Keratinocyte (primary cell): Measurements from ENCODE around the gene TNFRSF19. TPM values are rescaled to one million over a fixed set of nuclear protein-coding genes. Genes with fewer than 3 reads are reported as not detected.

Source experiments
- DNase-seq: peaks from one replicate; pipeline ENCODE4 v3.0.0-alpha.2; 2011; ENCODE audit warnings: low read depth, missing footprints, low spot score
- FAIRE-seq: peaks from 2 replicates; lab custom pipeline; 2011; peaks lifted over from hg19 to GRCh38; lab: Jason Lieb, UNC
- H2AFZ ChIP-seq: 2 replicates; pipeline ENCODE4 v1.6.0; 2012; ENCODE audit warnings: low read length, control low read depth, inconsistent platforms; ENCODE audit not compliant: control insufficient read depth
- H3K27ac ChIP-seq: 2 replicates; pipeline ENCODE4 v1.5.1; 2011; ENCODE audit warnings: low read length; ENCODE audit not compliant: control insufficient read depth, insufficient read depth
- H3K27me3 ChIP-seq: 3 replicates; pipeline ENCODE4 v1.6.0; 2011; ENCODE audit warnings: low read length; ENCODE audit not compliant: control insufficient read depth, insufficient read depth; ENCODE audit errors: extremely low read depth
- H3K36me3 ChIP-seq, 2 experiments: 2 replicates in 1 of 2; 3 replicates in 1 of 2; pipeline ENCODE4 v1.5.1; 2011; ENCODE audit warnings: low read length in 2 of 2, mild to moderate bottlenecking in 1 of 2; ENCODE audit not compliant: control insufficient read depth in 2 of 2, insufficient read depth in 2 of 2; ENCODE audit errors: extremely low read depth in 1 of 2
- H3K4me1 ChIP-seq: 3 replicates; pipeline ENCODE4 v1.5.1; 2011; ENCODE audit warnings: low read length; ENCODE audit not compliant: control insufficient read depth, insufficient read depth; ENCODE audit errors: extremely low read depth
- H3K4me2 ChIP-seq: 3 replicates; pipeline ENCODE4 v1.6.0; 2011; ENCODE audit warnings: low read depth, low read length; ENCODE audit not compliant: control insufficient read depth, insufficient read depth; ENCODE audit errors: extremely low read depth
- H3K4me3 ChIP-seq, 3 experiments: fragments of 200-600 bp in 1 of 3; sonication (generic) in 1 of 3; 2 replicates in 2 of 3; 3 replicates in 1 of 3; pipeline ENCODE4 v1.5.1; 2011 to 2016; ENCODE audit warnings: low read length in 3 of 3, mild to moderate bottlenecking in 3 of 3, control low read depth in 2 of 3, inconsistent platforms in 1 of 3, low read depth in 1 of 3, mixed read lengths in 1 of 3, mixed run types in 1 of 3, moderate library complexity in 1 of 3; ENCODE audit not compliant: control insufficient read depth in 2 of 3, insufficient read depth in 2 of 3; ENCODE audit errors: extremely low read depth in 1 of 3
- H3K79me2 ChIP-seq: 2 replicates; pipeline ENCODE4 v1.6.0; 2012; ENCODE audit warnings: low read length; ENCODE audit not compliant: control insufficient read depth, insufficient read depth
- H3K9ac ChIP-seq: 3 replicates; pipeline ENCODE4 v1.6.0; 2011; ENCODE audit warnings: low read length; ENCODE audit not compliant: control insufficient read depth, insufficient read depth; ENCODE audit errors: extremely low read depth
- H3K9me1 ChIP-seq: 3 replicates; pipeline ENCODE4 v1.6.0; 2011; ENCODE audit warnings: low read length; ENCODE audit not compliant: control insufficient read depth, insufficient read depth; ENCODE audit errors: extremely low read depth
- H3K9me3 ChIP-seq: 2 replicates; pipeline ENCODE4 v1.5.1; 2012; ENCODE audit warnings: low read depth, low read length; ENCODE audit not compliant: control insufficient read depth
- H4K20me1 ChIP-seq: 3 replicates; pipeline ENCODE4 v1.6.0; 2011; ENCODE audit warnings: low read length; ENCODE audit not compliant: control insufficient read depth, insufficient read depth; ENCODE audit errors: extremely low read depth
- EZH2 ChIP-seq: IDR thresholded peaks from one replicate; pipeline ENCODE4 v1.6.1; 2012; ENCODE audit warnings: inconsistent platforms, mild to moderate bottlenecking, low read length, moderate library complexity
- dilution Hi-C: fragments of 300-500 bp; cut with MboI; formaldehyde crosslinking; loops from one replicate; pipeline ENCODE4 v1.7.0; 2020; ENCODE audit warnings: low sequenced_read_pairs; ENCODE audit not compliant: extremely low pct_ligation_motif_present
- polyA plus RNA-seq, 5 experiments: library from polyadenylated mRNA; depleted of rRNA in 3 of 5; stranded (reverse) in 3 of 5; stranded (forward) in 1 of 5; unstranded in 1 of 5; fragments of >200 nt; gene quantifications; 1 replicate in 1 of 5; 2 replicates in 3 of 5; 3 replicates in 1 of 5; pipeline versions ENCODE4 v1.2.1 to v1.2.3, GENCODE V29; 2011 to 2012; ENCODE audit warnings: missing spikeins in 2 of 5, low read depth in 1 of 5, low replicate concordance in 1 of 5
- TF ChIP-seq, protein P1 (sequence below), 3 experiments: IDR thresholded peaks in 1 of 3; conservative IDR thresholded peaks in 1 of 3; optimal IDR thresholded peaks in 1 of 3; 2 replicates in 2 of 3; 3 replicates in 1 of 3; pipeline versions ENCODE3 to v1.5.1; 2011; ENCODE audit warnings: low read length in 3 of 3, mild to moderate bottlenecking in 3 of 3, moderate library complexity in 2 of 3, control low read depth in 1 of 3, inconsistent platforms in 1 of 3; ENCODE audit not compliant: insufficient read depth in 2 of 3; ENCODE audit errors: extremely low read depth in 1 of 3

TNFRSF19 gene
- polyA plus RNA-seq, 1 donor (not counting 4 experiments of a cell fraction or from before 2014, with no cell fraction given) = 1.8 TPM

DNA sequence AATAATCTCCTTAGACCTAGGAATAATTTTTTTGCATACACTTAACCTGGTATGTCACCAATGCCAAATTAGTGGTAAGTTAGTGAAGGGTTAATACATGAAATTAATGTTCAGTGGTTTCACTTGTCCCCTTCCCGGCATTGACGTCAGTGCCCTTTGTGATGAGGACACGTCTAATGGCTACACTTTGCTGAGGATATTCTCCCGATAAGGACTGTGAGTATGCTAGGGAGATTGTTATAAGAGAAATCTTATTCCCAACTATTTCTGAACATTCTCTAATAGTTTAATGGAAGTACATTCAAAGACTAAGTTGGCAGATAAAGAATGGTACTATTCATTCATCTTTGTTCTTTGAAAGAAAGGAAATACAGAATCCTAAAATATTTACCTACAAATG lies 102.4 kb downstream of the TNFRSF19 start:
- dilution Hi-C loops = no loop called here
- DNase-seq (no peak), FAIRE-seq (no peak)
- H3K27ac ChIP-seq = no peak overlapping the region
- H3K9me3 ChIP-seq = no peaks in the 10 kb centered on the region
- H2AFZ ChIP-seq = no peak overlapping the region
- H3K9ac ChIP-seq = no peak overlapping the region
- no peaks in the 10 kb centered on the region for H3K27me3 ChIP-seq
- H3K9me1 ChIP-seq = no peaks in the 10 kb centered on the region
- H3K79me2 ChIP-seq = no peaks in the 10 kb centered on the region
- H3K4me2 ChIP-seq = no peak overlapping the region
- H3K36me3 ChIP-seq = no peaks in the 10 kb centered on the region
- TF ChIP-seq EZH2 = no peak
- TF ChIP-seq, protein P1, sequence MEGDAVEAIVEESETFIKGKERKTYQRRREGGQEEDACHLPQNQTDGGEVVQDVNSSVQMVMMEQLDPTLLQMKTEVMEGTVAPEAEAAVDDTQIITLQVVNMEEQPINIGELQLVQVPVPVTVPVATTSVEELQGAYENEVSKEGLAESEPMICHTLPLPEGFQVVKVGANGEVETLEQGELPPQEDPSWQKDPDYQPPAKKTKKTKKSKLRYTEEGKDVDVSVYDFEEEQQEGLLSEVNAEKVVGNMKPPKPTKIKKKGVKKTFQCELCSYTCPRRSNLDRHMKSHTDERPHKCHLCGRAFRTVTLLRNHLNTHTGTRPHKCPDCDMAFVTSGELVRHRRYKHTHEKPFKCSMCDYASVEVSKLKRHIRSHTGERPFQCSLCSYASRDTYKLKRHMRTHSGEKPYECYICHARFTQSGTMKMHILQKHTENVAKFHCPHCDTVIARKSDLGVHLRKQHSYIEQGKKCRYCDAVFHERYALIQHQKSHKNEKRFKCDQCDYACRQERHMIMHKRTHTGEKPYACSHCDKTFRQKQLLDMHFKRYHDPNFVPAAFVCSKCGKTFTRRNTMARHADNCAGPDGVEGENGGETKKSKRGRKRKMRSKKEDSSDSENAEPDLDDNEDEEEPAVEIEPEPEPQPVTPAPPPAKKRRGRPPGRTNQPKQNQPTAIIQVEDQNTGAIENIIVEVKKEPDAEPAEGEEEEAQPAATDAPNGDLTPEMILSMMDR (optimal IDR thresholded peaks at IDR 0.05 in 1 of 3, IDR thresholded peaks at IDR 0.05 in 1 of 3, conservative IDR thresholded peaks at IDR 0.05 in 1 of 3; ENCODE audit: extremely low read depth in 1 of 3, insufficient read depth in 2 of 3, low read length in 3 of 3) = no peak
- H4K20me1 ChIP-seq = no peaks in the 10 kb centered on the region
- H3K4me1 ChIP-seq = peaks cover 28% of the 10 kb centered on the region
- H3K4me3 ChIP-seq = no peak overlapping the region

DNA sequence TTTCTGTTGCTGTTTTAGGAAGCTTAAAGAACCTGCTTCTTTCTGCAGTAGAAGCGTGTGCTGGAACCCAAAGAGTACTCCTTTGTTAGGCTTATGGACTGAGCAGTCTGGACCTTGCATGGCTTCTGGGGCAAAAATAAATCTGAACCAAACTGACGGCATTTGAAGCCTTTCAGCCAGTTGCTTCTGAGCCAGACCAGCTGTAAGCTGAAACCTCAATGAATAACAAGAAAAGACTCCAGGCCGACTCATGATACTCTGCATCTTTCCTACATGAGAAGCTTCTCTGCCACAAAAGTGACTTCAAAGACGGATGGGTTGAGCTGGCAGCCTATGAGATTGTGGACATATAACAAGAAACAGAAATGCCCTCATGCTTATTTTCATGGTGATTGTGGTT lies 103.1 kb downstream of the TNFRSF19 start:
- H3K9me3 ChIP-seq = no peaks in the 10 kb centered on the region
- FAIRE-seq (peak; percentile 90), DNase-seq (no peak)
- dilution Hi-C loops = no loop called here
- no peaks in the 10 kb centered on the region for H3K9me1 ChIP-seq
- no peaks in the 10 kb centered on the region for H3K79me2 ChIP-seq
- no peaks in the 10 kb centered on the region for H3K36me3 ChIP-seq
- no peaks in the 10 kb centered on the region for H3K27me3 ChIP-seq
- H3K27ac ChIP-seq = no peak overlapping the region
- H4K20me1 ChIP-seq = no peaks in the 10 kb centered on the region
- no peak overlapping the region for H3K4me3 ChIP-seq
- TF ChIP-seq, protein P1 (optimal IDR thresholded peaks at IDR 0.05 in 1 of 3, IDR thresholded peaks at IDR 0.05 in 1 of 3, conservative IDR thresholded peaks at IDR 0.05 in 1 of 3; ENCODE audit: extremely low read depth in 1 of 3, insufficient read depth in 2 of 3, low read length in 3 of 3) = no peak
- no peak for TF ChIP-seq EZH2
- H3K9ac ChIP-seq = no peak overlapping the region
- peak overlapping the region; percentile 13 for H3K4me2 ChIP-seq
- H3K4me1 ChIP-seq = peaks cover 31% of the 10 kb centered on the region
- H2AFZ ChIP-seq = peak overlapping the region; percentile 53
